Pancreas (tissue), 10 donors: ENCODE data around the gene TMCO1. TPM values are rescaled to one million over a fixed set of nuclear protein-coding genes. Genes with fewer than 3 reads are reported as not detected.

Experiments used
- ATAC-seq, 4 donors: fragments of 200-7000 bp; cut with Tn5 transposase; one replicate each; pipeline versions ENCODE4 v1.8.0 to v1.9.1; 2020; ENCODE audit warnings: mild to moderate bottlenecking in 4 of 4, moderate library complexity in 4 of 4
- DNase-seq, 6 donors: peaks; one replicate each; pipeline ENCODE4 v3.0.0-alpha.2; 2020
- FAIRE-seq: peaks from 2 replicates; lab custom pipeline; 2012; peaks lifted over from hg19 to GRCh38; lab: Jason Lieb, UNC
- H3K27ac ChIP-seq, 4 donors: fragments of 200-600 bp; sonication (generic); 1 replicate in 3 of 4; 2 replicates in 1 of 4; pipeline versions ENCODE4 v1.5.0 to v1.8.0; 2020
- H3K27me3 ChIP-seq, 4 donors: fragments of 200-600 bp; one replicate each; pipeline ENCODE4 v1.8.0; 2021
- H3K36me3 ChIP-seq, 3 donors: fragments of 200-600 bp; sonication (generic) in 1 of 3; one replicate each; pipeline versions ENCODE4 v1.5.0 to v1.8.0; 2020 to 2021
- H3K4me1 ChIP-seq, 3 donors: fragments of 200-600 bp; one replicate each; pipeline ENCODE4 v1.8.0; 2021
- H3K4me3 ChIP-seq, 4 donors: fragments of 200-600 bp; sonication (generic) in 2 of 4; one replicate each; pipeline versions ENCODE4 v1.5.0 to v1.8.0; 2020 to 2021
- H3K9me3 ChIP-seq, 4 donors: fragments of 200-600 bp; one replicate each; pipeline ENCODE4 v1.8.0; 2021
- CTCF ChIP-seq, 4 donors: fragments of 200-600 bp; sonication (generic) in 3 of 4; IDR thresholded peaks; one replicate each; pipeline versions ENCODE4 v1.5.0 to v1.8.0; 2021; ENCODE audit warnings: antibody characterized with exemption in 4 of 4
- WGBS, 2 donors: extraction: QIAGEN DNeasy Blood & Tissue Kit; methylation state at CpG; one replicate each; pipeline ENCODE4 v1.1.7; 2013; 5-methylcytosine and 5-hydroxymethylcytosine counted together
- intact Hi-C, 3 donors: fragments of 100-400 bp; cut with DNase I; formaldehyde crosslinking; loops; one replicate each; pipeline versions ENCODE4 v1.11.1 to v1.14.2; 2022
- polyA plus RNA-seq, 2 donors: library from polyadenylated mRNA; stranded (reverse); fragments of 200-250 nt; gene quantifications; one replicate each; pipeline ENCODE4 v1.2.3, GENCODE V29; 2013
- total RNA-seq, 6 donors: library from RNA; stranded (reverse); fragmentation: NEBNext Ultra II Directional in 4 of 6; extraction: Animal tissue kit (Norgen Biotek cat#: 25700) in 4 of 6; gene quantifications; one replicate each; pipeline versions ENCODE4 v1.2.1 to v1.2.4, GENCODE V29; 2021 to 2023
- donor health status: healthy with polysubstance abuse.
- donor health status: DM: no; HTN: no; CAD: no; lungs with moderate emphysema.
- donor health status: DM: no; HTN: no; CAD: no.
- donor health status: control.
- donor health status: control.
- donor health status: Bipolar disorder and iron deficiency.
- donor health status: DM: yes; HTN: yes; CAD: no.
- donor health status: DM: no; HTN: no; CAD: no.
- donor health status: DM: no; HTN: no; CAD: no.
- donor health status: DM: yes; HTN: yes; CAD: no.

Gene TMCO1
- total and polyA plus RNA-seq, 8 donors, result 24.3 to 53.5 (median 43.4) TPM

- no peak for ATAC-seq
- 86 to 93% methylated on average over 9 of the region's 9 CpGs for WGBS, 2 donors
Measured at GRCh38 chr1:165773324-165773965, 4.8 kb upstream of the TMCO1 start.

GRCh38 chr1:165772739-165773138 is 4.1 kb upstream of the TMCO1 start:
- H3K36me3 ChIP-seq, result no peaks in the 10 kb centered on the region
- no peak for FAIRE-seq
- no peak for TF ChIP-seq CTCF (IDR thresholded peaks at IDR 0.05)
- no peak for ATAC-seq
- no peak overlapping the region for H3K27ac ChIP-seq
- H3K4me3 ChIP-seq, result no peak overlapping the region
- 82 to 90% methylated on average over 3 of the region's 3 CpGs for WGBS, 2 donors
- H3K27me3 ChIP-seq, result no peaks in the 10 kb centered on the region
- DNase-seq, result no peak
- peaks cover 3 to 16% (median 9%) of the 10 kb centered on the region in 3 donors for H3K4me1 ChIP-seq
- intact Hi-C loops, result no loop called here
- no peaks in the 10 kb centered on the region for H3K9me3 ChIP-seq

More at GRCh38 chr1:165773324-165773965, 4.8 kb upstream of the TMCO1 start:
- no peak for DNase-seq
- Histone ChIP-seq H3K36me3 (no peaks in the 10 kb centered on the region), H3K4me3 (no peak overlapping the region), H3K27me3 (no peaks in the 10 kb centered on the region), H3K27ac (no peak overlapping the region), H3K4me1 (peaks cover 3 to 12% (median 9%) of the 10 kb centered on the region in 3 donors), H3K9me3 (no peaks in the 10 kb centered on the region)
- TF ChIP-seq CTCF (IDR thresholded peaks at IDR 0.05), result no peak
- intact Hi-C loops, result no loop called here
- FAIRE-seq, result no peak

- peaks cover 0 to 4% (median 0%) of the 10 kb centered on the region in 3 donors for H3K36me3 ChIP-seq
- no peak for FAIRE-seq
- TF ChIP-seq CTCF (IDR thresholded peaks at IDR 0.05), result no peak
- no peak for DNase-seq
- no peak overlapping the region for H3K27ac ChIP-seq
- H3K4me3 ChIP-seq, result no peak overlapping the region
- no peak for ATAC-seq
- 95 to 100% methylated on average over 1 of the region's 1 CpG for WGBS, 2 donors
- intact Hi-C loops, result loop anchor here in 1 of 3 donors (10.0 kb wide), 1 partner anchor 141 kb away; no protein-coding TSS in a partner anchor
- H3K9me3 ChIP-seq, result no peaks in the 10 kb centered on the region
- H3K27me3 ChIP-seq, result no peaks in the 10 kb centered on the region
- H3K4me1 ChIP-seq, result peaks cover 0 to 12% (median 0%) of the 10 kb centered on the region in 3 donors
Measured at GRCh38 chr1:165764277-165764676, 4.4 kb downstream of the TMCO1 start.

GRCh38 chr1:165763442-165763841 is 5.2 kb downstream of the TMCO1 start:
- Histone ChIP-seq H3K27ac (no peak overlapping the region), H3K36me3 (peaks cover 0 to 4% (median 0%) of the 10 kb centered on the region in 3 donors), H3K27me3 (no peaks in the 10 kb centered on the region), H3K4me1 (peaks cover 0 to 12% (median 0%) of the 10 kb centered on the region in 3 donors), H3K9me3 (no peaks in the 10 kb centered on the region), H3K4me3 (no peak overlapping the region)
- intact Hi-C loops, result loop anchor here in 1 of 3 donors (10.0 kb wide), 1 partner anchor 141 kb away; no protein-coding TSS in a partner anchor
- no peak for FAIRE-seq
- 74 to 81% methylated on average over 2 of the region's 2 CpGs for WGBS, 2 donors
- TF ChIP-seq CTCF (IDR thresholded peaks at IDR 0.05), result no peak
- no peak for DNase-seq
- ATAC-seq, result no peak

DNA sequence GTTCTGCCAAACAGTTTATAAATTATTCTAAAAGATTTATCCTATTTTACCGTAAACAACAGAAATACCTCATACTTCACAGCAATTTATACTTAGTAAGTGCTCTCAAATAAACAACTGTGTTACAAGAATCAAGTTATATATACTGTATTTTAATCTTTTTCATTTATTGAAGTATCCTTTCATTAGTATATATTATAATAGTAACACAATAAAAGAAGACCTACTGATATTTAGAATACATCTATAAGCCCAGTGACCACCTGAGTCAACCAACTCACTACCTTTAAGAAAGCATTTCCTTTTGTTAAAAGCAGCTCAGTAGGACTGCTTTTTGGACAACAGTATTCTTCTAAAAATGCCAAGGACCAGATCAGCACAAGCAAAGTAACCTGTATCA is 5.9 kb downstream of the TMCO1 start:
- ATAC-seq, result no peak
- Histone ChIP-seq H3K9me3 (no peaks in the 10 kb centered on the region), H3K27me3 (no peaks in the 10 kb centered on the region), H3K4me1 (peaks cover 0 to 7% (median 0%) of the 10 kb centered on the region in 3 donors), H3K4me3 (no peak overlapping the region), H3K27ac (no peak overlapping the region), H3K36me3 (peaks cover 0 to 4% (median 3%) of the 10 kb centered on the region in 3 donors)
- intact Hi-C loops, result loop anchor here in 1 of 3 donors (10.0 kb wide), 1 partner anchor 142 kb away; no protein-coding TSS in a partner anchor
- no peak for FAIRE-seq
- TF ChIP-seq CTCF (IDR thresholded peaks at IDR 0.05), result no peak
- DNase-seq, result no peak
- WGBS, 2 donors, result 92 to 95% methylated on average over 1 of the region's 1 CpG
